Esophagus mucosa (tissue), 1 donor: ENCODE measurements around the gene POLR2A. TPM values are rescaled to one million over a fixed set of nuclear protein-coding genes. Genes with fewer than 3 reads are reported as not detected.

Experiments used
- ATAC-seq: fragments of 200-7000 bp; cut with Tn5 transposase; one replicate; pipeline ENCODE4 v1.9.1; 2020
- total RNA-seq: library from RNA; stranded (reverse); gene quantifications from one replicate; pipeline ENCODE4 v1.2.4, GENCODE V29; 2023
- donor health status: DM: yes; HTN: yes; CAD: no.

The POLR2A gene
- total RNA-seq = 116 TPM

- peak; percentile 84 for ATAC-seq
These were observed at the start of gene POLR2A for GRCh38 chr17:7484067-7484918. POLR2A (plus strand) TSS chr17:7484366.

GRCh38 chr17:7435676-7436555, 48.2 kb upstream of the POLR2A start:
- peak; percentile 32 for ATAC-seq

GRCh38 chr17:7436556-7437368, 47.4 kb upstream of the POLR2A start:
- peak; percentile 73 for ATAC-seq

- ATAC-seq = no peak
These were observed 46.8 kb upstream of the POLR2A start for GRCh38 chr17:7437369-7437863.

DNA sequence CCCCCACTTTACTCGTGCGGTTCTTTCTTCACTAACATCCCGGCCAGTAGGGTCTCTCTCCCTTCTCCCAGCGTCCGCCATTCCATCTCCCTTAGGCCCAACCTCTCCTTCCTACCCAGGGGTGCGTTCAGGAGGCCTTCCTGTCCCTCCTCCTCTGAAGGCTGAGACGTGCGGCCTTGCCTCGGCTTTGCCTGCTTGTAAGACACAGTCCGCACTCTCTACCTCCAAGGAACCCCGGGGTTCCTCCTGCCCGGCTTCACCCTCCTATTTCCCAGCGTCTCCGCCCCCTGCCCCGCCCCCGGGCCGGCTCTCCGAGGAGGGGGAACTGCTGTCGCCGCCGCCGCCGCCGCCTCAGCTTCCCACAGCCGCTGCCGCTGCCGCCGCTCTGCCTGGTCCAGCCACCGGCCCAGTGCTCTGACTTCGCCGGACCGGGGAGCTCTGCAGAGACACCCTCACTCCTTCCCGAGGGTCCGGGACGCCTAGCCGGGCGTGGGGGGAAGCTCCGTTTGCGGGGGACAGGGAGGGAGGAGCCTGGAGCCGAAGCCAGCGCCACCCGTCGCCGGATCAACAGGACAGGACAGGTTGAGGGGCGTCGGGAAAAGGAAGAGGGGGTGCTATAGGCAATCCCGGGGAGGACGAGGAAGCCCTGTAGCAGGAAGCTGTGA, 46.1 kb upstream of the POLR2A start:
- peak; percentile 3 for ATAC-seq

DNA sequence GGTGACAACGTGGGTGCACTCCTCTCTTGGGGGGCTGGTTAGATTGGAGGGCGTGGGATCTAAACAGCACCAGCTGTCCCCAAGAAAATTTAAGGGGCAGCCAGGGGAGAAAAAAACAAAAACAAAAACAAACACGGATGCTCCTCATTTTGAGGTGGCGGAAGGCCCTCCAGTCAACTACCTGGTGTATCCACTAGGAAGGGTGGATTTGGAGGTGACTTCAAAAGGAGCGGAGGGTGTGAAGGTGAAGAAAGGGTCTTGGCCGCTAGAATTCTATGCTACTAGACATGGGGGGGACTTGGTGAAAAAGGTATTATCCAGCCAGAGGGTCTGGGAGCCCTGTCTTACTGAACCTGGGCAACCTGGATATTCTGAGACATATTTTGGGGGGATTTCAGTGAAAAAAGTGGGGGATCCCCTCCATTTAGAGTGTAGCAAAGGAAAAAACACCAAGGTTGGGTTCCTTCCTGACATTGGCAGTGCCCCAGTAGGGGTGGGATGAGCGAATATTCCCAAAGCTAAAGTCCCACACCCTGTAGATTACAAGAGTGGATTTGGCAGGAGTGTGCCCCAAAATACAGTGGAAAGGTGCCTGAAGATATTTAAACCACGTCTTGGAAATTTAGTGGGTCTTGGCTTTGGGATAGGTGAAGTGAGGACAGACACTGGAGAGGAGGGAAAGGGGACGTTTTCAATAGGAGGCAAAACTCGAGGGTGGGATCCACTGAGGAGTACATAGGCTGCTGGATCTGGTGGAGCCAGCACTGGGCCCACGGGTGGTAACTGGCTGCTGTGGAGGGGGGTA, 45.3 kb upstream of the POLR2A start:
- ATAC-seq = no peak

DNA sequence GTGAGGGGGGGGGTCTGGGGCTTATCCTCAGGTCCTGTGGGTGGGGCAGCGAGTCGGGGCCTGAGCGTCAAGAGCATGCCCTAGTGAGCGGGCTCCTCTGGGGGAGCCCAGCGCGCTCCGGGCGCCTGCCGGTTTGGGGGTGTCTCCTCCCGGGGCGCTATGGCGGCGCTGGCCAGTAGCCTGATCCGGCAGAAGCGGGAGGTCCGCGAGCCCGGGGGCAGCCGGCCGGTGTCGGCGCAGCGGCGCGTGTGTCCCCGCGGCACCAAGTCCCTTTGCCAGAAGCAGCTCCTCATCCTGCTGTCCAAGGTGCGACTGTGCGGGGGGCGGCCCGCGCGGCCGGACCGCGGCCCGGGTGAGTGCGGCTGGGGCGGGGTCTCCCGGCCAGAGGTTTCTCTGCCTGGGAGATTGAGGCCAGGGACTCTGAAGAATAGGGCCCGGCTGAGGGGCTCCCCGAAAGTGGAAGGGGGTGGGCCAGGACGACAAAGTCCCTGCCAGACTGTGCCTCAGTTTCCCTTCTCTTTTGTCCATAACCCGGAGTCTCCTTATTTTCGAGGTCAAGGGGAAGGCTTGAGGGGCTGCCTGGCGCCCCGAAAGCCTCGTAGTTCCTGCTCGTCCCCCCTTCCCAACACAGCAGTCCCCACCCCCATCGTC, 44.6 kb upstream of the POLR2A start, which contains the start of gene FGF11:
FGF11 (plus strand) TSS at position 51 of the 651 bp plus-strand sequence; CDS start at position 160, 109 bp downstream.
- ATAC-seq = no peak

- no peak for ATAC-seq
These were observed 43.9 kb upstream of the POLR2A start for GRCh38 chr17:7440113-7440833.

DNA sequence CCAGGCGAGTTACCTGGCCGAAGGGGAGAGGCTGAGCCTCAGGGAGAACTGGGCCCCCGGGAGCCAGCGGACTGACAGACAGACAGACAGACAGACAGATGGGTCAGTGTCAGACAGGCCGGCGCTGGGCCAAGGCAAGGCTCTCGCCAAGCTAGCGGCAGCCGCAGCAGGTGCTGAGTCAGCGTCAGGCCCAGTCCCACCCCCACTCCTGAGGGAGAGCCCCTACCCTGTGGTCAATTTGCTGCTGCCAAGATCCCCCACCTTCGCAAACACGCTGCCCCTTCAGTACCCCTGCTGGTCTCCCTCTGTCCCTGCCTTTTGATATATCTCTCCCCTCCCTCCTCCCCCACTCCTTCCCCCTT, 43.4 kb upstream of the POLR2A start:
- ATAC-seq = no peak

DNA sequence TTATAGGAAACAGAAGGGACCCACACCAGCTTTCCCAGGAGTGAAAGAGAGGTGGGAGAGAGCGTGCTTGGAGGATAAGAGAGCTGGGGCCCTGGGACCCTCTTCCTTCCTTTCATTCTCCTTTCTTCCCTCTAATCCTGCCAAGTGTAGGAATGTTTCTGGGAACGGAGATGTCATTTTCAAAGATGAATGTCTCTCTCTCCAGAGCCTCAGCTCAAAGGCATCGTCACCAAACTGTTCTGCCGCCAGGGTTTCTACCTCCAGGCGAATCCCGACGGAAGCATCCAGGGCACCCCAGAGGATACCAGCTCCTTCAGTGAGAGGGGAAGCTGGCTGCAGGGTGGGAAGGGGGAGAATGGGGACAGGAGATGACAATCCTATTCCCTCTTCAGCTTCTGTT, 42.9 kb upstream of the POLR2A start:
- ATAC-seq = no peak

DNA sequence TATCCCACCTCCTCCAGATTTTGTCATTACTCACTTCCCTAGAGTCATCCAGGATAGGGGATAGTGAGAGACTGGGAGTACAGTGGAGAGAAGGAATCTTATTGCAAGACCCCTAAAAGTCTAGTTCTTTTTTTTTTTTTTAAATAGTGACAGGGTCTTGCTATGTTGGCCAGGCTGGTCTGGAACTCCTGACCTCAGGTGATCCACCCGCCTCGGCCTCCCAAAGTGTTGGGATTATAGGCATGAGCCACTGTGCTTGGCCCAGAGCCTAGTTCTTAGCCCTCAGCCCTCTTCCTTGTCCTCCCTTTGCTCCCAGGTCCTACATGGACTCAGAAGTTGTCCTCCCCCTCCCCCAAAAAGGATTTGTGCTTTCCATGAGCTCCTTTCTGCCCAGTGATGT, 42.0 kb upstream of the POLR2A start:
- ATAC-seq = no peak

DNA sequence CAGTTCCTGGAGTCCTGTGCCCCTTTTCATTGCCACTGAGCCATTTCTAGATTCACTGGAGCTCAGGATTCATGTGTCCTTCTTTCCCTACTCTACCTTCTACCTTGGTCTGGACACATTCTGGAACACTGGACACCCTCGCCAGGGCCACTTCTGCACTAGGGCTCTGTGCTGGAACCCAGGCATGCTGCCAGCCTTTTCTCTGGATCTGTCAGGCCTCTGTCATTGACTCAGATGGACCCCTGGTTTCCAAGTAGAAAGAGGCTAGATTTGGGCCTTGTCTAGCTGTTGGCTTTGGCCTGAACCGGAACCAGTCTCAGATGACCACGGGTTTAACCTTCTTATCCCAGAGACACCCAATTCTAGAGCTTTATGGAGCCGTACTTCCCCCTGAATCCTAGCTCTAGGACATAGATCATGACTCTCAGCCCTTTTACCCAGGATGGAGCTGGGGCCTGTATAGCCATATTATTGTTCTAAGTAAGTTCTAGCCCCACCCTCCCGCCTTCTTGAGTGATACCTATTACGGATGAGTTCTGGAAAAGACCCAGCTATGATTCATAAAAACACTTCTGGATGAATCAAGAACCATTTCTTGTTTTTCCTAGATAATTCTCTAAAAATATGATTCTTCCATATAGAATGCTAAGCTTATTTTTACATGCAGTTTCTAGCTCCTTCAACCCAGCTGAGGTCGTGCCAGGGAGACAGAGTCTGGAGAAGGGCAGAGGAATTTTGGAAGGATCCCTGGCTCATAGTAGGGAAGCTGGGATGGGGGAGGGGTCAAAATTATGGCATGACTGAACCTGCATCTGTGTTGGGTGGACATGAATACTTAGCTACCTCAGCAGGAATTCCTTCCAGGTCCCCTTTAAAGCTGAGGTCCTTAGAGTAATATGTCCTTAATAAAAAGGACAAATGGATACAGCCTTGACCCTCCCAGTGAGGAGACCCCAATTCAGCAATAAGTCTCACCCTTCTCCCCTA, 40.4 kb upstream of the POLR2A start:
- peak; percentile 41 for ATAC-seq

GRCh38 chr17:7444682-7445618, 39.2 kb upstream of the POLR2A start, which contains the start of gene CHRNB1:
CHRNB1 (plus strand) TSS chr17:7445061; CDS start chr17:7445128, 67 bp downstream.
- peak; percentile 19 for ATAC-seq

- ATAC-seq = peak; percentile 30
These were observed 38.6 kb upstream of the POLR2A start for GRCh38 chr17:7445619-7445968.

GRCh38 chr17:7448461-7448860, 35.7 kb upstream of the POLR2A start:
- no peak for ATAC-seq

GRCh38 chr17:7459961-7460545, 24.1 kb upstream of the POLR2A start:
- no peak for ATAC-seq
